Loucy (cell line): Measurements from ENCODE around the gene DCAF17.

Experiments used
- H2AFZ ChIP-seq: fragments of 200-600 bp; sonication (generic); 2 replicates; pipeline ENCODE4 v1.6.0; 2016; ENCODE audit warnings: antibody characterized with exemption, mild to moderate bottlenecking, low read length, moderate library complexity
- H3F3A ChIP-seq: fragments of 200-600 bp; 2 replicates; pipeline ENCODE4 v1.6.0; 2016; ENCODE audit warnings: antibody characterized with exemption, low read depth, mild to moderate bottlenecking
- H3K27me3 ChIP-seq: fragments of 200-600 bp; sonication (generic); 2 replicates; pipeline ENCODE4 v1.6.1; 2014; ENCODE audit warnings: low read length, mild to moderate bottlenecking; ENCODE audit not compliant: insufficient read depth, poor library complexity, severe bottlenecking
- H3K36me3 ChIP-seq: fragments of 200-600 bp; sonication (generic); 2 replicates; pipeline ENCODE4 v1.6.1; 2016; ENCODE audit warnings: low read length; ENCODE audit not compliant: insufficient read depth
- H3K4me1 ChIP-seq: fragments of 200-600 bp; sonication (generic); 2 replicates; pipeline ENCODE4 v1.5.1; 2014; ENCODE audit warnings: low read length, mild to moderate bottlenecking; ENCODE audit not compliant: insufficient read depth, poor library complexity, severe bottlenecking
- H3K4me2 ChIP-seq: fragments of 200-600 bp; sonication (generic); 2 replicates; pipeline ENCODE4 v1.6.0; 2014; ENCODE audit warnings: antibody characterized with exemption, low read length, low read depth, mild to moderate bottlenecking; ENCODE audit not compliant: poor library complexity, severe bottlenecking
- H3K4me3 ChIP-seq: fragments of 200-600 bp; sonication (generic); 2 replicates; pipeline ENCODE4 v1.5.1; 2014; ENCODE audit warnings: low read length, mild to moderate bottlenecking, mixed read lengths; ENCODE audit not compliant: poor library complexity, severe bottlenecking
- H3K79me2 ChIP-seq: fragments of 200-600 bp; sonication (generic); 2 replicates; pipeline ENCODE4 v1.6.1; 2014; ENCODE audit warnings: low read length; ENCODE audit not compliant: insufficient read depth
- H3K9ac ChIP-seq: fragments of 200-600 bp; sonication (generic); 2 replicates; pipeline ENCODE4 v1.6.0; 2014; ENCODE audit warnings: mild to moderate bottlenecking, low read depth, low read length, moderate library complexity; ENCODE audit not compliant: poor library complexity, severe bottlenecking
- H3K9me2 ChIP-seq: fragments of 200-600 bp; sonication (generic); replicated peaks from 2 replicates; pipeline ENCODE4 v1.6.1; 2016; ENCODE audit warnings: low read depth, low read length, mixed read lengths
- H3K9me3 ChIP-seq: fragments of 200-600 bp; sonication (generic); 2 replicates; pipeline ENCODE4 v1.6.1; 2014; ENCODE audit warnings: mild to moderate bottlenecking, antibody characterized with exemption, low read length, low read depth; ENCODE audit not compliant: insufficient read depth
- H4K20me1 ChIP-seq: fragments of 200-600 bp; sonication (generic); 2 replicates; pipeline ENCODE4 v1.6.0; 2014; ENCODE audit warnings: antibody characterized with exemption, low read length, mild to moderate bottlenecking; ENCODE audit not compliant: insufficient read depth, poor library complexity, severe bottlenecking
- EZH2phosphoT487 ChIP-seq: fragments of 200-600 bp; IDR thresholded peaks from 2 replicates; pipeline ENCODE4 v1.6.1; 2018; ENCODE audit warnings: antibody characterized with exemption, mild to moderate bottlenecking, moderate library complexity, borderline replicate concordance
- TF ChIP-seq, protein P1 (sequence below): fragments of 200-600 bp; sonication (generic); conservative IDR thresholded peaks from 2 replicates; pipeline ENCODE4 v1.5.1; 2014; ENCODE audit warnings: mild to moderate bottlenecking, antibody characterized with exemption, low read length

DCAF17 gene

DNA sequence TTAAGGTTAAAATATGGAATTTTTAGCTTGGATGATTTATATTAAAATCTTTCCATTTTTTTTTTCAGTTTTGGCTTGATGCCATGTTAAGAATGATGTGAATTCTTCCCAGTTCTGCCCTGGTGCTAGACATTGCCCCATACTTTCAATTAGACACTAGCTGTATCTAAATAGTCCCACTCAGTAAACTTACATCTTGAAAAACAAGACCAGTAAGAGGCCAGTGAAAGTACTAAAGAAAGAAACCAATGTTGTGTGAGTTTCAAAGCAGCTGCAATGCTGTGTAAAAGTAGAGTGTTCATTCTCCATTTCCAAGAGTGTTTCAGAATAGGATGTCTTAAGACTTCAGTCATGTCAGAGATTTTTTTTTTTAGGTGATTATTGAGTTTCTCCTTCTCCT lies 48.3 kb downstream of the DCAF17 start:
- Histone ChIP-seq H3K9me3 (no peaks in the 10 kb centered on the region), H3K27me3 (no peaks in the 10 kb centered on the region), H3K4me1 (peaks cover 6% of the 10 kb centered on the region), H3K9me2 (no peaks in the 10 kb centered on the region), H3K4me3 (no peak overlapping the region), H3K36me3 (peaks cover 38% of the 10 kb centered on the region; the same call in 1 of the 2 replicates), H3K79me2 (no peaks in the 10 kb centered on the region), H2AFZ (no peak overlapping the region), H3K9ac (no peak overlapping the region), H4K20me1 (no peaks in the 10 kb centered on the region), H3F3A (no peaks in the 10 kb centered on the region), H3K4me2 (no peak overlapping the region)
- TF ChIP-seq, protein P1, sequence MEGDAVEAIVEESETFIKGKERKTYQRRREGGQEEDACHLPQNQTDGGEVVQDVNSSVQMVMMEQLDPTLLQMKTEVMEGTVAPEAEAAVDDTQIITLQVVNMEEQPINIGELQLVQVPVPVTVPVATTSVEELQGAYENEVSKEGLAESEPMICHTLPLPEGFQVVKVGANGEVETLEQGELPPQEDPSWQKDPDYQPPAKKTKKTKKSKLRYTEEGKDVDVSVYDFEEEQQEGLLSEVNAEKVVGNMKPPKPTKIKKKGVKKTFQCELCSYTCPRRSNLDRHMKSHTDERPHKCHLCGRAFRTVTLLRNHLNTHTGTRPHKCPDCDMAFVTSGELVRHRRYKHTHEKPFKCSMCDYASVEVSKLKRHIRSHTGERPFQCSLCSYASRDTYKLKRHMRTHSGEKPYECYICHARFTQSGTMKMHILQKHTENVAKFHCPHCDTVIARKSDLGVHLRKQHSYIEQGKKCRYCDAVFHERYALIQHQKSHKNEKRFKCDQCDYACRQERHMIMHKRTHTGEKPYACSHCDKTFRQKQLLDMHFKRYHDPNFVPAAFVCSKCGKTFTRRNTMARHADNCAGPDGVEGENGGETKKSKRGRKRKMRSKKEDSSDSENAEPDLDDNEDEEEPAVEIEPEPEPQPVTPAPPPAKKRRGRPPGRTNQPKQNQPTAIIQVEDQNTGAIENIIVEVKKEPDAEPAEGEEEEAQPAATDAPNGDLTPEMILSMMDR = no peak
- TF ChIP-seq EZH2phosphoT487 = no peak

DNA sequence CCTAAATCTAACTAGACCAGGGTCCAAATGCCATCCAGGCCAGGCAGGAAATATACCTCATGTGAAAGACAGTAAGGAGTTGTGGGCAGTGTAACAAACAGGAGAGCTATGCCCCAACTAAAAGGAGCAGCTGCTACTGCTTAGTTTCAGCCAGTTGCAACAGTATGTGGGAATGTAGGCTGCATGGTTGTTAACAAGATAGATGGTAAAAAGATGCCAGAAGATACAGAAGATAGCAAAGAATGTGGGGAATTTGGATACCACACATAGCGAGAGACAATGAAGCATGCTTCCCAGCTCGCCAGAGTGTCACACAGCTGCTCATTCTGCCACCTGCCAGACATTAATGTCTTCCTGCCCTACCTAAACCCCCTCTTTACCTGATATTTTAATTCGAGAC lies 48.9 kb downstream of the DCAF17 start:
- Histone ChIP-seq H2AFZ (no peak overlapping the region), H3F3A (no peaks in the 10 kb centered on the region), H3K9ac (no peak overlapping the region), H4K20me1 (no peaks in the 10 kb centered on the region), H3K9me2 (no peaks in the 10 kb centered on the region), H3K79me2 (no peaks in the 10 kb centered on the region), H3K4me1 (peaks cover 6% of the 10 kb centered on the region), H3K4me2 (no peak overlapping the region), H3K36me3 (peaks cover 38% of the 10 kb centered on the region; the same call in 1 of the 2 replicates), H3K9me3 (no peaks in the 10 kb centered on the region), H3K27me3 (no peaks in the 10 kb centered on the region), H3K4me3 (no peak overlapping the region)
- TF ChIP-seq EZH2phosphoT487 = no peak
- TF ChIP-seq, protein P1 = no peak

DNA sequence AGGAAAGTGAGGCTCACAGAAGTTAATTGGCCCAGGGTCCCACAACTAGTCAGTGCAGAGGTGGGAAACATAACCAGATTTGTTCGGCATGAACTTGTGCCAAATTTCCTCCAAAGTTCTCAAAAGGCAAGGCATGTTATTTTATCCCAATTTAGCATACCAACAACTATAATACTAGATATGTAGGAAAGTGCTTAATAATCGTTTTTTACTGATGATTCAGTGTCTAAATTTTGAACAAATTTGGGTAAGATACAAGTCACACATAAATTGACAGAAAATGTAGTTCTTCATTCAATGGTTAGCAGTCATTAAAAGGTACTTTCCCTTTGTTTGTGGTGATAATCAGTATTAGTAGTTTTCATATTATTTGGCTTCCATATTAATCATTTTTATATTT lies 49.8 kb downstream of the DCAF17 start:
- no peaks in the 10 kb centered on the region for H4K20me1 ChIP-seq
- H3K9ac ChIP-seq = no peak overlapping the region
- no peaks in the 10 kb centered on the region for H3K9me3 ChIP-seq
- H3K4me2 ChIP-seq = no peak overlapping the region
- H3F3A ChIP-seq = no peaks in the 10 kb centered on the region
- H3K4me1 ChIP-seq = peaks cover 6% of the 10 kb centered on the region
- no peaks in the 10 kb centered on the region for H3K27me3 ChIP-seq
- no peak overlapping the region for H3K4me3 ChIP-seq
- peaks cover 38% of the 10 kb centered on the region; the same call in 1 of the 2 replicates for H3K36me3 ChIP-seq
- no peak for TF ChIP-seq EZH2phosphoT487
- TF ChIP-seq, protein P1 = no peak
- H3K79me2 ChIP-seq = no peaks in the 10 kb centered on the region
- no peak overlapping the region for H2AFZ ChIP-seq
- no peaks in the 10 kb centered on the region for H3K9me2 ChIP-seq
